Measurements from ENCODE around the gene LSS. TPM values are rescaled to one million over a fixed set of nuclear protein-coding genes. Genes with fewer than 3 reads are reported as not detected.

LSS gene
- total and polyA plus RNA-seq, 2 donors from 2014 or later = 15.8 to 24.6 TPM

DNA sequence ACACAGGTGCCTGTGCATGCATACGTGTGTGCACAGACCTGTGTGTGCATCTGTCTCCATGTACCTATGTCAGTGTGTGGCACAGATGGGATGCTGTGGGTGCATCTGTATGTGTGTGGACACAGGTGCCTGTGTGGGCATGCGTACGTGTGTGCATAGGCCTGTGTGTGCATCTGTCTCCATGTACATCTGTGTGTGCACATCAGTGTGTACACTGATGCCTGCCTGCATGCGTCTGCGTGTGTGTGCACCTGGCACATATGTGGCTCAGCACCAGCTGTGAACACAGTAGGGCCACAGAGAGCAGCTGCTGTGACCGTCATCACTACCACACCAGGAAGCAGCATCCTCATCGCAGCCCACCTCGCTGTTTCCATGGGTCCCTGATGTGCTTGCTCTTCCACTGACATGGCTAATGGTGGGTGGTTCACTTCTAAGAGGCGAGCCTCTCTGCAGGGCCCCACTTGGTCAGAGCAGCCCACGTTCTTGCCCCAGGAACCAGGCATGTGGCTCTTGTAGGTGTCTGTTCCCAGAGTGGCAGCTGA is 34.7 kb downstream of the LSS start:
- Histone ChIP-seq H3K27me3 (ENCODE audit: control insufficient read depth, insufficient read depth, low read length) (no peaks in the 10 kb centered on the region), H3K27ac (ENCODE audit: low read depth in 2 of 2, low read length in 2 of 2) (no peak overlapping the region), H3K9ac (ENCODE audit: low read length in 3 of 3) (no peak overlapping the region), H3K9me3 (ENCODE audit: control insufficient read depth in 2 of 3, insufficient read depth in 1 of 3, low read length in 3 of 3) (no peaks in the 10 kb centered on the region), H3K36me3 (ENCODE audit: control insufficient read depth in 2 of 3, insufficient read depth in 3 of 3, low read length in 3 of 3) (peaks cover 7 to 28% (median 25%) of the 10 kb centered on the region in 3 donors), H3K4me1 (ENCODE audit: control insufficient read depth in 2 of 3, insufficient read depth in 2 of 3, low read depth in 1 of 3, low read length in 3 of 3) (peaks cover 0 to under 1% (median 0%) of the 10 kb centered on the region in 3 donors), H3K4me3 (ENCODE audit: low read length in 3 of 3) (no peak overlapping the region)
- DNase-seq (peak in 1 of 5 donors; percentile 31), FAIRE-seq (no peak)
- intact Hi-C loops (cut with DNase I) = no loop called here
- TF ChIP-seq, protein P1, sequence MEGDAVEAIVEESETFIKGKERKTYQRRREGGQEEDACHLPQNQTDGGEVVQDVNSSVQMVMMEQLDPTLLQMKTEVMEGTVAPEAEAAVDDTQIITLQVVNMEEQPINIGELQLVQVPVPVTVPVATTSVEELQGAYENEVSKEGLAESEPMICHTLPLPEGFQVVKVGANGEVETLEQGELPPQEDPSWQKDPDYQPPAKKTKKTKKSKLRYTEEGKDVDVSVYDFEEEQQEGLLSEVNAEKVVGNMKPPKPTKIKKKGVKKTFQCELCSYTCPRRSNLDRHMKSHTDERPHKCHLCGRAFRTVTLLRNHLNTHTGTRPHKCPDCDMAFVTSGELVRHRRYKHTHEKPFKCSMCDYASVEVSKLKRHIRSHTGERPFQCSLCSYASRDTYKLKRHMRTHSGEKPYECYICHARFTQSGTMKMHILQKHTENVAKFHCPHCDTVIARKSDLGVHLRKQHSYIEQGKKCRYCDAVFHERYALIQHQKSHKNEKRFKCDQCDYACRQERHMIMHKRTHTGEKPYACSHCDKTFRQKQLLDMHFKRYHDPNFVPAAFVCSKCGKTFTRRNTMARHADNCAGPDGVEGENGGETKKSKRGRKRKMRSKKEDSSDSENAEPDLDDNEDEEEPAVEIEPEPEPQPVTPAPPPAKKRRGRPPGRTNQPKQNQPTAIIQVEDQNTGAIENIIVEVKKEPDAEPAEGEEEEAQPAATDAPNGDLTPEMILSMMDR (IDR thresholded peaks at IDR 0.05; ENCODE audit: borderline replicate concordance, extremely low read depth, insufficient read depth) = no peak

DNA sequence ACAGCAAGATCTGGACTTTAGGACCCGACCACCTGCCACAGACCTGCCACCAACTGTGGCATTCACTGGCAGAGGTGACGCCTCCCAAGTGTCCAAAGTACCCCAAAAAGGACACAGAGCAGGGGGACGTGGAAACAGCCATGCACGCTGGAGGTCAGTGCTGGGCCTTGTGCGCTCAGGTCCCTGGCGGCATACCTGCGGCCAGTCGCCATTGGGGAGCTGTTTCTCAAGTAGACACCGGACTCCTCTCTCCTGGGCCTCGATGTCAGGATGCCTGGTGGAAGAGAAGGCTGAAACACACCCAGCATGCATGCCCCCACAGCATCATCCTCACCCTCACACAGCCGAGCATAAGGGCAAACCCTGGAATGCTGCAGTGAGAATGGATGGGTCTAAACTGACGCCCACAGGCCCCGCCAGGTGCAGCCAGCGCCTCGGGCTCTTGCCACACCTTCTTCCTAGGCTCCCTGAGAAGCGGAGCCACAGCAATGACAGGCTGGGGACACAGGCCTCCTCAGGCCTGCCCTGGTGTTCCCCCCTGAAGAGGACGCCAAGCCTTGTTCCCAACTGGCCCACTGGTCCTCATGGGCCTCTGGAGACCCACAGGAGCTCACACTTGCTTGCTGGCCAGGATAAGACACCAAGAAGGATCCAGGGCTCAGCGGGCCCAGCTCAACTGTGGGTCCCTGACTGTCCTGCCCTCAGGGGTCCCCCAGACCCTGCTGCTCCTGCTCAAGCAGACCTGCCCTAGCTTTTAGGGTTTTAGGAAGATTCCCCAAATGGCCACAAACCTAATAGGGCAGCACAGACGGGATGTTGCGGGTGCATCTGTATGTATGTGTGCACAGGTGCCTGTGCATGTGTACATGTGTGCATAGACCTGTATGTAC is 36.6 kb downstream of the LSS start:
- TF ChIP-seq, protein P1 (IDR thresholded peaks at IDR 0.05; ENCODE audit: borderline replicate concordance, extremely low read depth, insufficient read depth) = no peak
- FAIRE-seq (no peak), DNase-seq (peak in 2 of 5 donors; percentile 35 to 58)
- intact Hi-C loops (cut with DNase I) = no loop called here
- H3K36me3 ChIP-seq (ENCODE audit: control insufficient read depth in 2 of 3, insufficient read depth in 3 of 3, low read length in 3 of 3) = peaks cover 7 to 28% (median 25%) of the 10 kb centered on the region in 3 donors
- no peak overlapping the region for H3K9ac ChIP-seq (ENCODE audit: low read length in 3 of 3)
- H3K9me3 ChIP-seq (ENCODE audit: control insufficient read depth in 2 of 3, insufficient read depth in 1 of 3, low read length in 3 of 3) = no peaks in the 10 kb centered on the region
- no peak overlapping the region for H3K27ac ChIP-seq (ENCODE audit: low read depth in 2 of 2, low read length in 2 of 2)
- no peak overlapping the region for H3K4me3 ChIP-seq (ENCODE audit: low read length in 3 of 3)
- peaks cover 0 to 4% (median 0%) of the 10 kb centered on the region in 3 donors for H3K4me1 ChIP-seq (ENCODE audit: control insufficient read depth in 2 of 3, insufficient read depth in 2 of 3, low read depth in 1 of 3, low read length in 3 of 3)
- H3K27me3 ChIP-seq (ENCODE audit: control insufficient read depth, insufficient read depth, low read length) = no peaks in the 10 kb centered on the region

DNA sequence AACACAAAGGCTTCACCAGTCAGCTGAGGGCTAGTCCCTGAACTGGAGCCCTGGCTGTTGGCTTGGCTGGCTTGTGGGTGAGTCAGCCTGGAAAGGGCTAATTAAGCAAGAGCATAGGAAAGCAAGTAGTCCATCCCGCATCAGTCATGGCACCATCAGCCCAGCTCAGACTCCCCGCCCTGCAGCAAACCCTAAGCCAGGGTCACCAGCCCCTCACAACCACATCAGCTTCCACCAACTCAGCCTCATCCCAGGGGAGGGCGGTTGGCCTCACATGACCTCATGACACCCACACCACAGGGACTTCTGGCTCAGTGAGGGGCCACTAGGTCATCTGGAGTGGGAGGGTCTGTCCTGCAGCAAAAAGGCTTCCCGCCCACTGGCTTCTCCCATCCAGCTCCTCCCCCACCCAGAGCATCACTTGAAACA is 37.3 kb downstream of the LSS start:
- DNase-seq = peak in 1 of 5 donors; percentile 69
- intact Hi-C loops (cut with DNase I) = no loop called here
- TF ChIP-seq, protein P1 (IDR thresholded peaks at IDR 0.05; ENCODE audit: borderline replicate concordance, extremely low read depth, insufficient read depth) = no peak
- H3K9me3 ChIP-seq (ENCODE audit: control insufficient read depth in 2 of 3, insufficient read depth in 1 of 3, low read length in 3 of 3) = no peaks in the 10 kb centered on the region
- peaks cover 7 to 28% (median 21%) of the 10 kb centered on the region in 3 donors for H3K36me3 ChIP-seq (ENCODE audit: control insufficient read depth in 2 of 3, insufficient read depth in 3 of 3, low read length in 3 of 3)
- H3K4me3 ChIP-seq (ENCODE audit: low read length in 3 of 3) = no peak overlapping the region
- H3K27me3 ChIP-seq (ENCODE audit: control insufficient read depth, insufficient read depth, low read length) = no peaks in the 10 kb centered on the region
- H3K9ac ChIP-seq (ENCODE audit: low read length in 3 of 3) = no peak overlapping the region
- no peak for FAIRE-seq
- peaks cover 0 to 4% (median 0%) of the 10 kb centered on the region in 3 donors for H3K4me1 ChIP-seq (ENCODE audit: control insufficient read depth in 2 of 3, insufficient read depth in 2 of 3, low read depth in 1 of 3, low read length in 3 of 3)
- no peak overlapping the region for H3K27ac ChIP-seq (ENCODE audit: low read depth in 2 of 2, low read length in 2 of 2)

All from kidney (tissue), 14 donors.